ENCODE results near the gene TOR4A.

TOR4A gene

GRCh38 chr9:137266162-137266527 lies 11.4 kb upstream of the TOR4A start:
- H3K4me3 Mint-ChIP-seq: no peak overlapping the region
- H3K4me1 Mint-ChIP-seq: peaks cover 7% of the 10 kb centered on the region
- H3K36me3 Mint-ChIP-seq (ENCODE audit: insufficient read depth): peaks cover 18% of the 10 kb centered on the region
- ATAC-seq (replicated peaks; ENCODE audit: extremely low read depth, poor library complexity, severe bottlenecking) (no peak), DNase-seq (ENCODE audit: low spot score in 2 of 2) (no peak)
- no peak overlapping the region for H3K27ac Mint-ChIP-seq (ENCODE audit: low read depth)
- H3K27me3 Mint-ChIP-seq: no peaks in the 10 kb centered on the region
- no peaks in the 10 kb centered on the region for H3K9me3 Mint-ChIP-seq

- DNase-seq (ENCODE audit: low spot score in 2 of 2) (no peak), ATAC-seq (replicated peaks; ENCODE audit: extremely low read depth, poor library complexity, severe bottlenecking) (no peak)
- H3K27ac Mint-ChIP-seq (ENCODE audit: low read depth): peak overlapping the region; percentile 41
- H3K27me3 Mint-ChIP-seq: no peaks in the 10 kb centered on the region
- H3K9me3 Mint-ChIP-seq: no peaks in the 10 kb centered on the region
- H3K4me1 Mint-ChIP-seq: peaks cover 8% of the 10 kb centered on the region
- no peak overlapping the region for H3K4me3 Mint-ChIP-seq
- peaks cover 22% of the 10 kb centered on the region for H3K36me3 Mint-ChIP-seq (ENCODE audit: insufficient read depth)
Measured at GRCh38 chr9:137266585-137267453, 10.7 kb upstream of the TOR4A start.

DNA sequence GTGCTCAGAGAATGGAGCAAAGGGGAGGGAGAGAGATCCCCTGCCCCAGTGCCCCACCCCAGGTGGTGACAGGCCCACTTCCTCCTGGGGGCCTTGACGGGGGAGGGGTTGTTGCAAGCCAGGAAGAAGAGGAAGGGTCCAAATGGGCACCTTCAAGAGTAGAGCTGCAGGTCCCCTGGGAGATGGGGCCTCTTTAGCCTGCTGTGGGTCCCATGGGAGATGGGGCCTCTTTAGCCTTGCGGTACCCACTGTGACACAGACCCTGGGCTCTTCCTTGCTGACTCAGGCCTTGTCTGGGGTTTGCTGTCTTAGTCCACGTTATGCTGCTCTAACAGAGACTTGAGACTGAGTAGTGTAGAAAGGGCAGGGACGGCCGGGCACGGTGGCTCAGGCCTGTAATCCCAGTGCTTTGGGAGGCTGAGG lies 9.6 kb upstream of the TOR4A start:
- Mint-ChIP-seq H3K36me3 (ENCODE audit: insufficient read depth) (peaks cover 22% of the 10 kb centered on the region), H3K27ac (ENCODE audit: low read depth) (no peak overlapping the region), H3K4me3 (no peak overlapping the region), H3K27me3 (no peaks in the 10 kb centered on the region), H3K4me1 (peaks cover 6% of the 10 kb centered on the region), H3K9me3 (no peaks in the 10 kb centered on the region)
- no peak for DNase-seq (ENCODE audit: low spot score in 2 of 2)
- ATAC-seq (replicated peaks; ENCODE audit: extremely low read depth, poor library complexity, severe bottlenecking): no peak

GRCh38 chr9:137268538-137269201 lies 8.9 kb upstream of the TOR4A start:
- Mint-ChIP-seq H3K9me3 (no peaks in the 10 kb centered on the region), H3K4me1 (peaks cover 6% of the 10 kb centered on the region), H3K27ac (ENCODE audit: low read depth) (no peak overlapping the region), H3K4me3 (no peak overlapping the region), H3K27me3 (no peaks in the 10 kb centered on the region), H3K36me3 (ENCODE audit: insufficient read depth) (peaks cover 22% of the 10 kb centered on the region)
- DNase-seq (ENCODE audit: low spot score in 2 of 2) (no peak), ATAC-seq (replicated peaks; ENCODE audit: extremely low read depth, poor library complexity, severe bottlenecking) (no peak)

DNA sequence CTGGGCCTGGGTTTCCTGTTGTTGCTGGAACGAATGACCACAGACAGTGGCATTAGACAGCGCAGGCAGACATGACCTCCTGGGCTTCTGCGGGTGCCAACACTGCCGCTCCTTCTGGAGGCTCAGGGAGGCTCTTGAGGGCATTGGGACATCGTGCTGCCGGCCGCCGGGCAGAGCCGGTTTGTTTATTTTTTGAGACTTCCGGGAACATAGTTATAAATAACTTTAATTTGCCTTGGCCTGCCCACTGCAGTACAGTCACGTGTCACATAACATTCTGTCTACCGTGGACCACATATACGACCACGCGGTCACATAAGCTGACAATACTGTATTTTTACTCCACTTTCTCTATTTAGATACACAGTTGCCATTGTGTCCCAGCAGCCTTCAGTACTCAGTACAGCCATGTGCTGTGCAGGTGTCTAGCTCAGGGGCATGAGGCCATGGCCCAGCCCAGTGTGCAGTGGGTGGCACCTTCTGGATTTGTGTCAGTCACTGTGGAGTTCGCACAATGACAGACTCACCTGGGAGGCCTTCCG lies 8.2 kb upstream of the TOR4A start:
- no peaks in the 10 kb centered on the region for H3K27me3 Mint-ChIP-seq
- ATAC-seq (replicated peaks; ENCODE audit: extremely low read depth, poor library complexity, severe bottlenecking): no peak
- H3K36me3 Mint-ChIP-seq (ENCODE audit: insufficient read depth): peaks cover 18% of the 10 kb centered on the region
- no peak for DNase-seq (ENCODE audit: low spot score in 2 of 2)
- H3K9me3 Mint-ChIP-seq: no peaks in the 10 kb centered on the region
- H3K4me1 Mint-ChIP-seq: peaks cover 7% of the 10 kb centered on the region
- H3K4me3 Mint-ChIP-seq: no peak overlapping the region
- H3K27ac Mint-ChIP-seq (ENCODE audit: low read depth): no peak overlapping the region

DNA sequence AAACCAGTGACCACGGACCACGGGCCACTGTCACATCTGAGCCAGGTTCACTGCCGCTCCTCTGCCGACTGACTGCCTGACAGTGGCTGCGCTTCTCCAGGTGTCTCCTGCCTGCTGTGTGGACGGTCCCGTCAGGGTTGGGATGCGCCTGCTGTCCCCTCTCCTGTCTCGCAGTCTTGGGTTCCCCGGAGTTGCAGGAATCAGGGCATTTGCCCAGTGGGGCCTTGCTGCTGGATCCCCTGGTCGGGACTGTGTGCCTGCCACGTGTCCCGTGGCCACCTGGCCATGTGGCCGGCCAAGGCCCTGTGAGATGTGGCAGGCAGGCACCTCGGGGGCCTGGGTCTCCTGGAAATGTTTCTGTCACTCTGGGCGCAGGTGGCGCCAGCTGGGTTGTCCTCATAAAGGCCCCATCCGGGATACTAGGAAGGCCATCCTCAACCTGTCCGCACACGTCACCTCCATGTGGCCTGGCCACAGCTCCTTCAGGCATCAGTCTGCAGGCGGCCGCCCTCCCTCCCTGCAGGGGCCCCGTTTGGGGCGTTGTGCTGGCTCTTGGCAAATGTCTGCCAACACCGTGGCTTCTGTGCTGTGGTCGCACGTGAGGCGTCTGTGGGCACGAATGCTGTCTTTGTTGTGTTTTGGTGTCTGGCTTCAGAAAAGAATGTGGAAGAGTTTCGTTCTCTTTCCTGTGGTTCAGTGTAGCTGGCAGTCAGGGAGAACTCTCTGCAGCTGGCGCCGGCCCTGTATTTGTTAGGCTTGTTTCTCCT lies 6.4 kb upstream of the TOR4A start:
- peaks cover 19% of the 10 kb centered on the region for H3K4me1 Mint-ChIP-seq
- no peak overlapping the region for H3K4me3 Mint-ChIP-seq
- no peaks in the 10 kb centered on the region for H3K9me3 Mint-ChIP-seq
- H3K27me3 Mint-ChIP-seq: no peaks in the 10 kb centered on the region
- H3K27ac Mint-ChIP-seq (ENCODE audit: low read depth): no peak overlapping the region
- H3K36me3 Mint-ChIP-seq (ENCODE audit: insufficient read depth): peaks cover 16% of the 10 kb centered on the region
- DNase-seq (ENCODE audit: low spot score in 2 of 2): no peak
- peak; percentile 28 for ATAC-seq (replicated peaks; ENCODE audit: extremely low read depth, poor library complexity, severe bottlenecking)

DNA sequence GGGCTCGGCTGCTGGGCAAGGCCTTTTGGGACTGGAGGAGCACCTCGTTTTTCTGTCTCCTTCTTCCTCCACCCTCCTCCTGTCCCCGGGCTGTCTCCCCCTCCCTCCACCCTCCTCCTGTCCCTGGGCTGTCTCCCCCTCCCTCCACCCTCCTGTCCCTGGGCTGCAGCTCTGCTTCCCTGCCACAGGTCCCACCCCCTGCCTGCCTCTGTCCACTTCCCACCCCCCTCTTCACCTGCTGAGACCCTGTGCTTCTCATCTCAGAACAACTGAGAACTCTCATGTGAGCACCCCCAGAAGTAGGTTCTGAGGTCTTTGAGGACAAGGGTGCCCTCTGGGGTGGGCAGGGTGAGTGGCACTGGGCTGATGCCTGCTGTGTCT lies 5.8 kb upstream of the TOR4A start:
- H3K36me3 Mint-ChIP-seq (ENCODE audit: insufficient read depth): peaks cover 16% of the 10 kb centered on the region

DNA sequence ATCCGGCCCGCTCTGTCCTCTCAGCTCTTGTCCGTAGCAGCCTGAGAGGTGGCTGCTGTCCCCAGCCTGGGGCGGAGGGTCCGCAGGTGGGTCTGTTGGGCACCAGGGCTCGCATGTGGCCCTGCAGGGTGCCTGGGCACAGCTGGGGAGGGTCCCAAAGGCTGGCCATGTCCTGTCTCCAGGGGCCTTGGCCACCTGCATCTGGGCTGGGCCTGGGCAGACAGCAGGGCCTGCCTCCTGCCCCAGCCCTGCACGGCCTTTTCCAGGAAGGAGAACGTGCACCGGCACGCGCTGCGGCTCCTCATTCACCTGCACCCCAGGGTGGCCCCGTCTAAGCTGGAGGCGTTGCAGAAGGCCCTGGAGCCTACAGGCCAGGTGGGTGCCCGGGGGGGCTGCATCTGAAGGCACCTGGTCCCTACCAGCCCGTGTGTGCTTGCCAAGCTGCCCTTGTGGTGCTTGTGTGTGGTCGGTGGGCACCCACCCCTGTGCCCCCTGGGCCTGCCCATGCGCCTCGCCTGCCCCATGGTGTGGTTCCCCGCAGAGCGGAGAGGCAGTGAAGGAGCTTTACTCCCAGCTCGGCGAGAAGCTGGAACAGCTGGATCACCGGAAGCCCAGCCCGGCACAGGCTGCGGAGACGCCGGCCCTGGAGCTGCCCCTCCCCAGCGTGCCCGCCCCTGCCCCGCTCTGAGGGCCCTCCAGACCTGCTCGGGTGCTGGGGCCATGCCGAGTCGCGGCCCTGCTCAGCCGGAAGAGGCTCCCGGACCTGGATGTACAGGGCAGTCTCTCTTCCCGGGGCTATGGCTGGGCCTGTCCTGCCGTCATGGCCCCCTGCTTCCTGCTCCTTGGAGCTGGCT lies 5.1 kb upstream of the TOR4A start:
- H3K36me3 Mint-ChIP-seq (ENCODE audit: insufficient read depth): peaks cover 15% of the 10 kb centered on the region
- no peak for ATAC-seq (replicated peaks; ENCODE audit: extremely low read depth, poor library complexity, severe bottlenecking)
- H3K27ac Mint-ChIP-seq (ENCODE audit: low read depth): no peak overlapping the region
- no peak for DNase-seq (ENCODE audit: low spot score in 2 of 2)
- no peak overlapping the region for H3K4me3 Mint-ChIP-seq
- H3K9me3 Mint-ChIP-seq: no peaks in the 10 kb centered on the region
- no peaks in the 10 kb centered on the region for H3K27me3 Mint-ChIP-seq
- H3K4me1 Mint-ChIP-seq: peaks cover 22% of the 10 kb centered on the region

More for the DNA sequence above, 5.8 kb upstream of the TOR4A start:
- Mint-ChIP-seq H3K4me1 (peaks cover 19% of the 10 kb centered on the region), H3K4me3 (no peak overlapping the region), H3K27ac (ENCODE audit: low read depth) (no peak overlapping the region), H3K27me3 (no peaks in the 10 kb centered on the region), H3K9me3 (no peaks in the 10 kb centered on the region)
- ATAC-seq (replicated peaks; ENCODE audit: extremely low read depth, poor library complexity, severe bottlenecking) (no peak), DNase-seq (ENCODE audit: low spot score in 2 of 2) (no peak)

- Mint-ChIP-seq H3K9me3 (no peaks in the 10 kb centered on the region), H3K4me1 (peaks cover 25% of the 10 kb centered on the region), H3K36me3 (ENCODE audit: insufficient read depth) (peaks cover 13% of the 10 kb centered on the region), H3K27ac (ENCODE audit: low read depth) (no peak overlapping the region), H3K27me3 (no peaks in the 10 kb centered on the region), H3K4me3 (no peak overlapping the region)
- ATAC-seq (replicated peaks; ENCODE audit: extremely low read depth, poor library complexity, severe bottlenecking) (no peak), DNase-seq (ENCODE audit: low spot score in 2 of 2) (no peak)
Measured at GRCh38 chr9:137273095-137273490, 4.4 kb upstream of the TOR4A start.

DNA sequence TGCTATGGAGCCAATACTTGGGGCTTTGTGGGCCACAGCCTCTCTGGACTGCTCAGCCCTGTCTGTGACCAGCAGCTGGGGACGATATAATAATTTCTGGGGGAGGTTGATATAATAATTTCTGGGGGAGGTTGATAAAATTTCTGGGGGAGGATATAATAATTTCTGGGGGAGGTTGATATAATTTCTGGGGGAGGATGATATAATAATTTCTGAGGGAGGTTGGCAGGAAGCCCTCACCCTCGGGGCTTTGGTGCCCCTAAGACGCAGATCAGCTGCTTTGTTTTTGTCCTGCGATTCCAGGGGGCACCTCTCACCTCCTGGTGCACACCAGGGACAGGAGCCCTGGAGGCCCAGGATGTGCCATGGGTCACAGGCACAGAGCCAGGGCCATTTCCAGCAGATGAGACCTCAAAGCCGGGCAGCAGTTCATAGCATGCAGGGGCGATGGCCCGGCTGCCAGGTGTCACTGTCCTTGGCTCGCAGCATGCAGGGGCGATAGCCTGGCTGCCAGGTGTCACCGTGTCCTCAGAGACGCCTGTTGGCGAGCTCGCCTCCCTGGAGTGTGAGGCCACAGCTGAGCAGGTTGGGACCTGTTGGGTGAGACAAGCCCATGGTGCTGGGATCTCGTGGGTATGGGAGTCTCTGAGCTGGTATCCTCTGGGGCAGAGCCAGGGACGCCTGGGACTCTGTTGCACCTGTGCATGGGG lies 3.8 kb upstream of the TOR4A start:
- Mint-ChIP-seq H3K9me3 (no peaks in the 10 kb centered on the region), H3K4me1 (peaks cover 25% of the 10 kb centered on the region), H3K27me3 (no peaks in the 10 kb centered on the region), H3K36me3 (ENCODE audit: insufficient read depth) (peaks cover 11% of the 10 kb centered on the region), H3K4me3 (no peak overlapping the region), H3K27ac (ENCODE audit: low read depth) (no peak overlapping the region)
- ATAC-seq (replicated peaks; ENCODE audit: extremely low read depth, poor library complexity, severe bottlenecking): no peak
- no peak for DNase-seq (ENCODE audit: low spot score in 2 of 2)

DNA sequence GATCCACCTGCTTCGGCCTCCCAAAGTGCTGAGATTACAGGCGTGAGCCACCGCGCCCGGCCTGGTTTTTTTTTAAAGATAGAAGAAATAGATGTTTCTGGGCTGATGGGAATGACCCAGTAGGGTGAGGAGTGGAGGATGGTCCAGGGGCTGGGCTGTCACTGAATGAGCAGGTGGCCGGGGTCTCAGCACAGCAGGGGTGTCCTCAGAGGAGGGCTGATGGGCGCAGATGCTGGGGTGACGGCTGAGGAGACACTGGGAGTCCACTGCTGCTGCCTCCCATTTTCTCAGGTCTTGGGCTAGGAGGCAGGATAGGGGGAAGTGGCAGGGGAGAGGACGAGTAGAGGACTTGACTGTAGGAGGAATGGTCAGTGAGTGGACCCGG lies 2.3 kb upstream of the TOR4A start:
- H3K36me3 Mint-ChIP-seq (ENCODE audit: insufficient read depth): peaks cover 7% of the 10 kb centered on the region
- peak overlapping the region; percentile 5 for H3K4me3 Mint-ChIP-seq
- no peaks in the 10 kb centered on the region for H3K27me3 Mint-ChIP-seq

More for the DNA sequence above, 2.3 kb upstream of the TOR4A start:
- no peaks in the 10 kb centered on the region for H3K9me3 Mint-ChIP-seq
- peak overlapping the region; percentile 77 for H3K27ac Mint-ChIP-seq (ENCODE audit: low read depth)
- no peak for ATAC-seq (replicated peaks; ENCODE audit: extremely low read depth, poor library complexity, severe bottlenecking)
- DNase-seq (ENCODE audit: low spot score in 2 of 2): no peak
- peaks cover 25% of the 10 kb centered on the region for H3K4me1 Mint-ChIP-seq
